Urothelium cell line (cell line): ENCODE data around the gene SDHC.

Source experiments
- DNase-seq: peaks from one replicate; pipeline ENCODE4 v3.0.0; 2011; ENCODE audit warnings: low spot score, mixed read lengths
- FAIRE-seq: peaks from 2 replicates; lab custom pipeline; 2011; peaks lifted over from hg19 to GRCh38; lab: Jason Lieb, UNC

Gene SDHC, protein sequence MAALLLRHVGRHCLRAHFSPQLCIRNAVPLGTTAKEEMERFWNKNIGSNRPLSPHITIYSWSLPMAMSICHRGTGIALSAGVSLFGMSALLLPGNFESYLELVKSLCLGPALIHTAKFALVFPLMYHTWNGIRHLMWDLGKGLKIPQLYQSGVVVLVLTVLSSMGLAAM

DNA sequence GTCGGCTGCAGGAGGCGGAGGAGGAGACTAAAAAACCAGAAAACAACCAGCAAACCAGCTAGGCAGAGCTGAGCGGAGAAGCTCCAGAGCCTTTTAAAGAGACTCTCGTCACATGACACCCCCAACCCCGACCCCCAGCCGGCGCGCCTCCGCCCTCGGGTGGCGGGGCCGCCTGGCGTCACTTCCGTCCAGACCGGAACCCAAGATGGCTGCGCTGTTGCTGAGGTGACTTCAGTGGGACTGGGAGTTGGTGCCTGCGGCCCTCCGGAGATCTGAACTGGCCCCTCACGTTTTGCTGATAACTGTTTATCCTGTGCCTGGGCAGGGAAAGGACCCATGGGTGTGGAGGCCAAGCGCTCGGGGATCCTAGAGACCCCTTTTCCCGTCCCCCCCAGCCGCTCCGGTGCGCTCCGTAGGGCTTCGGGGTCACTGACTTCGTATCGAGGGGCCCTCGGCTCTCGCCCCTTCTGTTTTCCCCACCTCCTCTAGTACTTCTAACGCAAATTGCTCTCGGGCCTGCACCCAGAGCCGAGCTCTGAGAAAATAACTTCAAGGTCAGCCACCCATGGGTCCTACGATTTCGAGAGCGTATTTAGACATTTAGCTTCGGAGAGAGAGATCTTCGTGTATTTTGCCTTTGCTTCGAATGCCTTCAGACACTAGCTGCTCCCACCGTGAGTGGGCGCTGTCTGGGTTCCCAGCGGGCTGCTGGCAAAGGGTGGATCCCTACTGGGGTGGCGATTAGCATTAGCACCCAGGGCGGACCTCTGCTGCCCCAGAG is at the start of gene SDHC:
Gene SDHC, plus strand, starts transcription at position 181 of the 781 bp plus-strand sequence. Its CDS starts 25 bp downstream, at position 206.
- peak; percentile 95 for DNase-seq
- FAIRE-seq, result peak; percentile 74

DNA sequence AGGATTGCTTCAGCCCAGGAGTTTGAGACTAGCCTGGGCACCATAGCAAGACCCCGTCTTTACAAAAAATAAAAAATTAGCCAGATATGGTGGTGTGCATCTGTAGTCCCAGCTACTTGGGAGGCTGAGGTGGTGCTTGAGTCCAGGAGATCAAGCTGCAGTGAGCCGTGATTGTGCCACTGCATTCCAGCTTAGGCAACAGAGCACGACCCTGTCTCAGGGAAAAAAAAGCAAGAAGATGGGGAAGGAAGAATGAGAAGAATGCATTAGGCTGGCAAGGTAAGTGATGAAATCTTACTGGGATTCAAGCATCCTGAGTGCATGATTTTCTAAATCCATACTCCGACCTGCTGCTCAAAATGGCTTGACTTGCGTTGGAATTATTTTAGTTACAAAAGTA is 48.9 kb upstream of the SDHC start:
- no peak for DNase-seq
- no peak for FAIRE-seq

DNA sequence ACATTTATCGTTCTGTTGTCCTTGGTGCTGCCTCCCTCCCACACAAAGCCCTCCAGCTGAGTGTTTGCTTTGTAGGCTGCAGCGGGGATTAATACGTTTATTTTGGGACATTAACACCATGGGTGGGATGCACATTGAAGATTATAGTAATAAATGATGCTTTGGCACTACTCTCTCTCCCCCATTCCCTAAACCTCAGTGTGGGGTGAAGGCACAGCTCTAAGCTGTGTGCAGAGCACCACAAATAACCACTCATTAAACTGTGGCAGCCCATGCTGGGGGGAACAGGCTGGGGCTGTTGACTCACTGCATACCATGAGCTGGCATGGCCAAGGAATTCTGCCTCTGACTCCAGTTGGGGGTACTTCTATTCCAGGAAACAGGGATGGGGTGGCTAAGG is 48.0 kb upstream of the SDHC start:
- DNase-seq (peak; percentile 50), FAIRE-seq (no peak)

DNA sequence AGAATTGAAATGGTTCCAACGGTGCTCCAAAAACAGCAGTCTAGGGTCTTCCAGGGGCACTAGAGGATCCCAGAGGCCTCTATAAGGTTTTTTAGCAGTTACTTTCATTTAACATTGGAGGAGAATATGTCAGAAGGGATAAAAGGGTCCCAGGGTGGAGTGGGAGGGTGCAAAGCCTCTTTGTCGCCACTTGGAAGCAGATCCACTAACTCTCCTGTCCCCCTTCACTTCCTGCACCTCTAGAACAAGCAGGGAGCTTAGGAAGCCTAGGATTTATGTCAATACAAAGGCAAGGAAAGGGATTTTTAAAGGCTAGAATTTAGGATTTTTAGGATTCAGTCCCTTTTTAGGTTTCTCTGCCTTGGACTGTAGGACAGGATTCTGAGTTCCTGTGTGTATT is 47.3 kb upstream of the SDHC start:
- FAIRE-seq (no peak), DNase-seq (no peak)

DNA sequence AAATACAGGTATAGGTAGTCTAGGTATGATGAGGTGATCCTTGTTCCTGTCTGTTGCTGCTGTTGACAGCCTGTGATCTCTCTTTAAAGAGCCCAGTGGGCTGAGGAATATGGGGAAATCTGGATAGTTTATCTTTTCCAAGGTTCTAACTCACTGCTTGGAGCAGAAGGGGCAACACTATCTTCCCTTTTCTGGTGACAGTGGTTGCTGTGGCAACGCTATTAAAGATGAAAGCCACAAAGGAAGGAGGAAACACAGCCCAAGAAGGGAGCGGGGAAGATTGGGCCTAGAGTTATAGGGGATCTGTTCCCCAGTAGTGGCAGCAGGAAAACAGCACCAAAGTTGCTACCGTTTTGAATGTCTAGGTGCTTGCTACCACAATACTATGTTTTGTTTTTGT is 46.9 kb upstream of the SDHC start:
- no peak for FAIRE-seq

DNA sequence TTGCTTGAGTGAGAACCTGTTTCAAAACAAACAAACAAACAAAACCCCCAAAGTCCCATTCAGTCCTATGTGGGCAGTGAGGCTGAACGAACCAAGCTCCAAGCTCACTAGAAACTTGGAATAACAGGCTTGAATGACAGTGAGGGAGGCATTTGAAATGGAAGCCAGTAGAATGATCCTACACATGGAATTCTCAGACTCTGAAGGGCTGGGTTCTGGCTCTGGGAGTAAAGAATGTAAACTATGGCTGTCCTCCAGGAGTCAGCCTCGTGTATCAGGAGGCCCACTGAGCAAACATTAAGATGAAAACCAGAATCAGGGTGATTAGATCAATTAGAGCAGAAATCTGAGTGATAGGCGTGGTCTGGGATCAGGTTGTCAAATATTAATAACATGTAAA is 40.8 kb upstream of the SDHC start:
- FAIRE-seq, result no peak

More for the DNA sequence above, 46.9 kb upstream of the SDHC start:
- no peak for DNase-seq

DNA sequence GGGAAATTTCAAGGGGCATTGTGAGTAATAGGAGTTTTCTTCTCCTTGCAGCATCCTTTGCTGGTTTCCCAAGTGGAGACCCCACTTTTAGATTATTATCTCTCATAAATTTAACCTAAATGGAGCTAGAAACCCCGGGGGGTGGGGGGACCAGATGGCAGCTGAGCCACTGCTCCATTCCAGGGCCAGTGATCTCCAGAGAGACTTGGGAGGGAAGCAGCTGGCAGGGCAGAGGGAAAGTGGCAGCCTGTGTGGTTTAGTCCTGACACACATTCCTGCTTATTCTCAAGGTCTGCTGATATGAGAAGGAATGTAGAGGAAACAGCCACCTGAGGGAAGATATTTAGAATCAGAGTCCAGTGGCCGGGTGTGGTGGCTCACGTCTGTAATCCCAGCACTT is 39.3 kb upstream of the SDHC start:
- FAIRE-seq (no peak), DNase-seq (no peak)

More for the DNA sequence above, 40.8 kb upstream of the SDHC start:
- DNase-seq, result no peak

DNA sequence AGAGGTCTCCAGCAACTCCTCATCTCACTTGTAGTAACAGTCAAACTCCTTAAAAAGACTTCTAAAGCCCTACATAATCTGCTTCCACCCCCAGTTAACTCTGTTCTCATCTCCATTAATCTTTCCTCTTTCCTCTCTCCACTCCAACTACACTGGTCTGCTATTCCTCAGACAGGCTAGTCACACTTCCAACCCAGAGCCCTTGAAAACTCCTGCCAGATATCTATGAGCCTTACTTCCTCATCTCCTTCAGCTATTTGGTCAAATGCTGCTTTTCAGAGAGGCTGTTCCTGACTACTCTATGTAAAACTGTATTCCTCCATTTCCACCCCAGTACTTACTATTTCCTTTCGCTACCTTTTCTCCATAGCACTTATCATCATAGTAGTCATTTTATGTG is 31.2 kb upstream of the SDHC start:
- DNase-seq, result no peak
- FAIRE-seq, result no peak

DNA sequence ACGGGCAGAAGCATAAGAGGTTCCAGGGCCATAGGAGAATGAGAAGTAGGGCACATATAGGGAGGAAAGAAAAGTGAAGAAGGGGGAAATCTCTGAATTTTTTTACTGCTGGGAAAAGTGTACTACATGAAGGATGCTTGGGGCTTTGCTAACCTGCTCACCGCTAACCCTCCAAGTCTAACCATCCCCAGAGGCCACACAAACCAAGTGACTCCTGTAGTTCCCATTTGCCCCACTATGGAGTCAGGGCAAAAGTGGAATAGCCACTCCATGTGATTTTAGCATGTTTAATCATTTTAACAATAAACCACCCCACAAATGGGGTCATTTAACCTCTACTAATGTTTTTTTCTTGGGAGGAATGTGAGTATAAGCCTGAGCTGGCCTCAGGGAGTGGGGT is 29.1 kb upstream of the SDHC start:
- FAIRE-seq (no peak), DNase-seq (no peak)

DNA sequence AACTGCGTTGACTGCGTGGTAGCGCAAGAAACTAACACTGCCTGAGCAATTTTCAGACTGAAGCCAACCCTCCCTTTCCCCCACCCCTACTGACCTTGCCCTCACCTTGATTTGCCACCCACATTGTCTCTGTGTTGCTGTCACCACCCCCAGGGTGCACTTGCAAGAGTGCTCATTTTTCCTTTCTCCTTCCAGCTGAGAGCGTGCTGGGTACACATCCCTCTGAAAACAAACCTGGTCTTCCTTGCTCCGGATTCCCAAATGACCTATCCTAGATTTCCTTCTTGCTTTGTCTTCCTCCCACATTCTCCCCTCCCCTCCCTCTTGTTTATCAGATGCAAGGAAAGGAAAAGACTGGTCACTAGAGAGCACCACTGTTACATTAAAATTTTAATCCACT is 28.7 kb upstream of the SDHC start:
- FAIRE-seq (no peak), DNase-seq (no peak)

DNA sequence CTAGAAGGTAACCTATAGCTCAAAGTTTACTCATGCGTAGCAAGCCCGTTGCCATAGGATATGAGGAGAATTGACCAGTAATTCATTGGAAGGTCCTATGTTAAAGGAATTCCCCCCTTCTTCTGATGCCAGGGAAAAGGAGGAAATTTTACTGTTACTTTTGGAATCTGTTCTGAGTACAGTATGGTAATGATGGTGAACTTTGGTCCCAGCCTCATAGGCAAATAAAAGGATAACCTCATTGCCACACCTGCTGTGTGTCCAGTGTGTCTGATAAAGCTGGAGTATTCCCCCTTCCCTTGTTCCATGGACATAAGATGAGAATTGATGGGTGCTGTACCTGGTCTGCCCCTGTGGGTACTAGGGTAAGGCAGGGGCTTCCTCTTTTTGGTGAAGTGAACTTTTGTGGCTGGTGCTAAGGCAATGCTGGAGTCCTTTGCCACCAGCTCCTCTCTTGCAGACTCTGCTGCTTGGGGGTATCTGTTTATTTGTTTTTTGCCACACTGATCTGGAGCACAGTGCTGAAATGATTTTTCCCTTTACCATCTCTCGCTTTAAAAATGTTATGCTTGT is 26.6 kb upstream of the SDHC start:
- FAIRE-seq, result no peak
- no peak for DNase-seq

DNA sequence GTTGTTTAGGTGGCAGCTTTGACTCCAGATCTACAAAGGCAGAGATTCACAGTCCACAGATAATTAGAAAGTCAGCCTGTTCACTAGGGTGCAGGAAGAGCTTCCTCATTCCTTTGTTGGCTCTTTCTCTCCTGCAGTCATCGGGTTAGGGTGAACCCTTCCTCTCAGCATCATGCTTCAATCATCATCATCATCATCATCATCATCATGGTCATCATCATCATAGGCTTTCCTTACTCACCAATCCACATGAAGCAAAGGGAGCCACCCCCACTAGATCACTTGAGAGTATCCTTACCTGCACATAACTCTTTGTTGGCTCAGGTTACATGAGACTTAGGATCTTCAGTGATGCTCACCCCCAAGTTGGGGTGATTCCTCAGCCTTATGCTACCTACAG is 23.4 kb upstream of the SDHC start:
- DNase-seq, result no peak
- no peak for FAIRE-seq

DNA sequence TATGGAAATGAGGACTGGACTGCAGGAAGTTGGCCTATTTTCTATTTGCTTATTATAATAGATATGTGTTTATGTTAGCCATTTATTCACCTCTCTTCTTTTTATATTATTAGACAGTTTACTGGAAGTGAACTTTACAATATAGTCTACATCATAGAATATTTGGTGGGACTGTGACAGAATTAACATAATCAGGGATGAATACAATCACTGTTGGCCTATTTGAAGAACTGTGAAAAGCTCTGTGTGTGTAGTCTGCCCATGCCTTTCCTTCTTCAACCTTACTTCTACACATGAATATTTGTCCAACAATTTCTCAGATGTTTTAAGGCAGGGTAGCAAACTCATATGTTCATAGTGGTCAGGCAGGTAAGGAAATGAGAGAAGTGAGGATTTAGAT is 16.8 kb upstream of the SDHC start:
- DNase-seq (no peak), FAIRE-seq (no peak)

DNA sequence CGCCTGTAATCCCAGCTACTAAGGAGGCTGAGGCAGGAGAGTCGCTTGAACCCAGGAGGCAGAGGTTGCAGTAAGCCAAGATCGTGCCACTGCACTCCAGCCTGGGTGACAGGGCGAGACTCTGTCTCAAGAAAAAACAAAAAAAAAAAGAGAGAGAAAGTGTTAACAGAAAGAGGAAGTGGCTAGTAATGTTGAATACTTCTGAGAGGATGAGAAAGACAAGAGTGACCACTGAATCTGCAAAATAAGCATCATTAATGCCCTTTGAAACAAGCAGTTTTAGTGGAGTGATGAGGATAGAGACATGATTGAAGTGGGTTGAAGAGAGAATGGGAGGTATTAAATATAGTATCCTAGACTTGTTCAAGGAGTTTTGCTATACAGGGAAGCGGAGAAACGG is 16.1 kb upstream of the SDHC start:
- no peak for DNase-seq
- FAIRE-seq, result no peak

DNA sequence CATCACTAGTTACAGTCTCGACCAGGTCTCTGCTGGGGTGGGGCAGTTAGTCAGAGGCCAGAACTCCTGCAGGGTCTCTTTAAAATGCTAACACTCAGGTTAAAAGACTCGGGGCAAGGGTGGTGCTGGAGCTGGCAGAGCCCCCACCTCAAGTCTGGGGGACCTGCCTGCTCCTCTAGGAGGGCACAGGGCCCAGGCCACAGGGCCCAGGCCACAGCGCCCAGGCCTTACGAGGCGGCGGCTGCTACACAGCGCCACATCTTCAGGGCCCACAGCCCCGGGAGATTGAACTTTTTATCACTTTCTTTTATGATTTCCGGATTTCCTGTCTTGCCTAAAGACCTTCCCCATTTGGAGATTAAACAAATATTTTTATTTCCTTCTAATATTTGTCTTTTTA is 14.8 kb upstream of the SDHC start:
- DNase-seq (no peak), FAIRE-seq (no peak)

DNA sequence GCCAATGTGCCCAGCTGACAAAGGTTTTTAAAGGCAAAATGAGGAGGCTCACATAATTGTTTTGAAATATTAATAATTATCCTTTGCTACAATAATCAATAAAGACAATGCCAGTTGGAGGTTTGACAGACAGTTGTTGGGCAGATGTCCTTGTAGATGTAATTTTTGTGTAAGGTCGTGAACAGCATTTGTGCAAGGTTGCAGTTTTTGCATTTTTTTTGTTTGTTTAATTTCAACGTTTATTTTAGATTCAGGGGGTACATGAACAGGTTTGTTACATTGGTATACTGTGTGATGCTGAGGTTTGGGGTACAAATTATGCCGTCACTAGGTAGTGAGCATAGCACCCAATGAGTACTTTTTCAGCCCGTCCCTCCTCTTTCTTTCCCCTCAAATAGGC is 13.7 kb upstream of the SDHC start:
- DNase-seq (no peak), FAIRE-seq (no peak)

DNA sequence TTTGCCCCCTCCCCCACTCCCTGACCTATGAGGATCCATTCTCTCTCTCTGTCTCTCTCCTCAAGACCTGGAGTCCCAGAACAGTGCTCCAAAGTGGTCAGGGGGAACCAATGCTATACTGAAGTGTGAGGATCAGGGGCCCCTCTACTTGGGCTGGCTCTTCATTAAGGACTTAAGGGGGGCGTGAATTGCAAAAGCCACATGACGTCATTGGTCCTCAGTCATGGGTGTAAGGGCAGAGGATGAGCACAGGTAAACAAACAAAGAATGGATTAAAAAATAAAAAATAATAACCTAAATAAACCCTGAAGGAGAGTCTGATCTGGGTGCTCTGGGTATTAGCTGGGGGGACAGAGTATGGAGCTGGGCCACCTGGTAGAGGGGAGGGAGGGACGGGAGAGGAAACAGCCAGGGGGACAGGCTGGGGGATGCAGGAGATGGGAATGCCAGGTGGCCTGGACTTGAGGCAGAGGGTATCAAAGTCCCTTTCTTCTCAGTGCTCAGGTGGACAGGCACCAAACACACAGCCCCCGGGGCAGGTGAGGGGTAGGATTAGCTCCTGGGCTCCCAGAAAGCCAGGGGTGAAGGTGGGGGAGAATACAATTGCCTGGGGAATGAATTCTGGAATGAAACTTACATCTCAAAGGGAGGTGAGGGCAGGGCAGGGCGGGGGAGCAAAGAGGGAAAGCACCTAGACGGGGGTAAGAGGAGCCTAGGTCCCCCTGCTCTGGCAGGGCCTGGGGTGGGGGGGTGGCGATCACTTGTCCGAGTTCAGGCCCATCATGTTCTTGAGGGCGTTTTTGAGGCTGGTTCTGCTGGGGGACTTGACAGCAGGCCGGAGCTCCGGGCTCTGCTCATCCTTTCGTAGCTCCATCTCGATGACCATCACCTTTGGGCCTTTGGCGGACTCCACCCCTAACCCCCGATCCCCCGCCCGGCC is 9.0 kb upstream of the SDHC start:
- DNase-seq (no peak), FAIRE-seq (no peak)

DNA sequence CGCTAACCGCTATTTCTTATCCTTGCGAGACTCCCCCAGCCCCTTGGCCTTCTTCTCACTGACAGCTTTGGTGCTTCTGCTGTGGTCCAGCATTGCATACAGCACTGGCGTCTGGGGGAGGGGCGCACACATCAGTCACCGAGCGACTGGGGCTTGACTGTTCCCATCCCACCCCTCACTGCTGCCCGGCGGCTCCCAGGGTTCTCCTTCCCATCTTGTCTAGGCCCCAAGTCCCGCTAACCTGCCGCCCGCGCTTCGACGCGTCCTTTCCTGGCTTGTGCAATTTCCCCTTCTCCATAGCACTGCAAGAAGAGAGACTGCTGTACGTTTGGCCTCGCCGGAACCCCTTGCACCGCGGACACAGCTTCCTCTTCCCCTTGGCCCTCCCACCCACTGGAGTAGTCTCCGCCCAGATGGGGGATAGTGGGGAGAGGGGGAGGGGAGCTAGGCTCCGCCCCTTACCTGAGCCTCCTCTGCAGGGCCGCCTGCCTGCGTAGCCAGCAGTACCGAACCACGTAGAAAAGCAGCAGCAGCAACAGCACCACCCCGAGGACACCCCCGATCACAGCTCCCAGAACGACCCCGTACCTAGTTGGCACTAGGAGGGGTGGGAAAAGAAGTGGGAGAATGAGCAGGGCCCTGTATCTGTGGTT is 8.2 kb upstream of the SDHC start:
- FAIRE-seq, result no peak
- no peak for DNase-seq

DNA sequence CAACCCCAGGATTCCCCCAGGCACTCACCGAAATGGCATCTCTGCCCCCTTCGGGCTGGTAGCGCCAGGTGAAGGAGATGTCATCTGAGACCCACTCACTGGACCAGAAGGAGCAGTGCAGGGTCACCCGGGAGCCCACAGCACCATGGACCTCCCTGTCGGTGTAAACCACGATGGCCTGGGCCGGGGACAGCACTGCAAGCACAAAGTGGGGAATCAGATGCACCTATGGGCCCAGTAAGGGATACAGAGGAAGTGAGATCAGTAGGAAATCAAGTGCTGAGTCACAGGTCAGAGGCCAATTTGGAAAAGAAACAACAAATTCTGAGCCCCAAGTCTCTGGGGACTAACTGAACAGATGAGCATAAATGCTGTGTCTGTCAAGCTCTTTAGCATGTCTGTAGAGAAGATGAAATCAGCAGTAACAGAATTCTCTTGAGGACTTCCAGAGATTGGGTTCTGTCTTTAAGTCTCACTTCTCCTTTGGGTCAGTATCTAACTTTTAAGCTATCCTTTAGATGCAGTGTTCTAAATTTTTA is 6.9 kb upstream of the SDHC start:
- DNase-seq (no peak), FAIRE-seq (no peak)

DNA sequence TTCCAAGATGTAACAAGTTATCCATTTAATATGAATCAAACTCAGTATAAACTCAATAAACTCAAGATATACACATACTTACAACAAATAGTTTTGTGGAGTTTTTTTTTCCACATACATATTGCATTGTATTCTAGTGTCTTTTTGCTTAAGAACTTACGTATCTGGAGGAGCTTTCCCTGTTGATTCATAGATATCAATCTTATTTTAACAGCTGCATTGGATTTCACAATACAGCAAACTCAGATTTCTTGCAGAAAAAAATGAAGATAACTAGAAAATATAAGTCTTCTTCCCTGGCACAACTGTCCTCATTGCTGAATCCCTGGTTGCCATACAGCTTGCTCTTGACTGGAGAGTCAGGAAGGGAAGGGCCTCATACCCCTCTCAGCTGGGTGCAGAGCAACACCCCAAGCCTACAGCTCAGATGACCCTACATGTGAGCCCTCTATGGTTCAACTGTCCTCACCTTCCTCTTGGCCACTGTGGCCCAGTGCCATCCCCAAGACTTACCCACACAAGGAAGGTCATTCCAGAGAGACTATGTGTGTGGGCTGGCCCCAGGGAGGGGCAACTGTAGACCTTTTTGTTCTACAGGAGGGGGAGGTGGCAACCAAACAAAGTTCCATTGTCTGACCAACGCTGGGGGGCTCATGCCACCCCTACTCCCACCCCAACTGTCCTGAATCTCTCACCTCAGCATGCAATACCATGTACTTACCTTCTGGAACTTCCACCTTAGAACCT is 6.1 kb upstream of the SDHC start:
- DNase-seq, result no peak
- no peak for FAIRE-seq
